Stimulated activated naive B cell treated with anti-CD40 and anti-IgM and Interleukin-4, amounts not matched to agents 10 μg/mL and 1 μg/mL and 100 μg/mL, for 72 hours (primary cell): ENCODE results near the gene WWOX.

Experiments
- ATAC-seq, 2 donors: fragments of 150-1000 bp; cut with Tn5 transposase; replicated peaks; 2 replicates each; pipeline ENCODE4 v1.10.0; 2021; ENCODE audit warnings: moderate library complexity in 1 of 2
- DNase-seq: peaks from one replicate; pipeline ENCODE4 v3.0.0; 2021
- H3K27ac Mint-ChIP-seq: one replicate; pipeline ENCODE4 v1.8.0; 2022; ENCODE audit warnings: mild to moderate bottlenecking, mixed read lengths
- H3K27me3 Mint-ChIP-seq, 2 donors: one replicate each; pipeline ENCODE4 v1.8.0; 2022; ENCODE audit warnings: mixed read lengths in 2 of 2
- H3K36me3 Mint-ChIP-seq, 2 donors: one replicate each; pipeline ENCODE4 v1.8.0; 2022; ENCODE audit warnings: mixed read lengths in 2 of 2, mild to moderate bottlenecking in 1 of 2
- H3K4me1 Mint-ChIP-seq, 2 donors: one replicate each; pipeline ENCODE4 v1.8.0; 2022; ENCODE audit warnings: mixed read lengths in 2 of 2, mild to moderate bottlenecking in 1 of 2
- H3K4me3 Mint-ChIP-seq, 2 donors: one replicate each; pipeline ENCODE4 v1.8.0; 2022; ENCODE audit warnings: mild to moderate bottlenecking in 2 of 2, mixed read lengths in 2 of 2, moderate library complexity in 1 of 2
- H3K9me3 Mint-ChIP-seq, 2 donors: one replicate each; pipeline ENCODE4 v1.8.0; 2022; ENCODE audit warnings: mixed read lengths in 2 of 2, mild to moderate bottlenecking in 1 of 2

The WWOX gene

DNA sequence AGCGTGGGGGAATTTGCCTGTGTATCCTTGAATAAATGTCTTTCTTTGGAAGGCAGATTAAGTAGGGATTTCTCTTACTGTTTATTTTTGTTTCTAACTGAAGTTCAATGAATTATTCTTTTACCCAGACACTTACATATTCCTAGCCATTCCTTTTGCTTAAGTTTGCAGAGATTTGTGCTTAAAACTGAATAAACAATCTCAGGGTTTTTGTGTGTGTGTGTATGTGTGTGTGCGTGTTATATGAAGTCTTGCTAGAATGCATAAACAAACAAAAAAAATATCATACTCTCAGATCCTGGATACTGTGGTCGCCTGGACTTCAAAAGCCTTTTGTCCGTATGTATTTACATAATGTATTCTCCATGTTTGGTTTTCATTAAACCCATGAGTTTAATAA, 828.3 kb downstream of the WWOX start:
- Mint-ChIP-seq H3K4me3 (no peak overlapping the region), H3K27ac (no peak overlapping the region)

DNA sequence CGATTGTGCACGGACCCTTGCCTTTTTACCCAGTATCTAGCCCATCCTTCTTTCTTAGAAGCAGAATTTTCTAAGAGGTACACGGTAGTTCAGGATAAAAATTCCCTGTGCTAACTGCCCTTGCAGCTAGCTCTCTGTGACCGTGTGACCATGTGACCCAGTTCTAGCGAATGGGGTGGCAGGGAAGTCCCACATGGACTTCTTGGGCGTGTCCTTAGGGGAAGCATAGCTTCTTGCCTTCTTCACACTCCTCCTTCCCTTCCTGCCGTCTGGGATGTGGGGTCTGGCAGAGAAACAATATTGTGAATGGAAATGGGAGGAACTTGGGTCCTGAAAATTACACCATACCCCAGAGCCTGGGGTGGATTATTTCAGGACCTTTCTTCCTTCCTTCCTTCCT, 830.4 kb downstream of the WWOX start:
- H3K4me3 Mint-ChIP-seq, result no peak overlapping the region
- ATAC-seq (no peak), DNase-seq (no peak)
- no peaks in the 10 kb centered on the region for H3K9me3 Mint-ChIP-seq
- peaks cover 1 to 3% of the 10 kb centered on the region in 2 donors for H3K4me1 Mint-ChIP-seq
- H3K27me3 Mint-ChIP-seq, result peaks cover 0 to 5% of the 10 kb centered on the region in 2 donors
- peaks cover 0 to 20% of the 10 kb centered on the region in 2 donors for H3K36me3 Mint-ChIP-seq
- H3K27ac Mint-ChIP-seq, result no peak overlapping the region

More for the DNA sequence above, 828.3 kb downstream of the WWOX start:
- H3K4me1 Mint-ChIP-seq, result peaks cover 0 to 1% of the 10 kb centered on the region in 2 donors
- peaks cover 3 to 19% of the 10 kb centered on the region in 2 donors for H3K36me3 Mint-ChIP-seq
- peaks cover 3 to 4% of the 10 kb centered on the region in 2 donors for H3K9me3 Mint-ChIP-seq
- H3K27me3 Mint-ChIP-seq, result peaks cover 0 to 5% of the 10 kb centered on the region in 2 donors
- no peak for DNase-seq
- ATAC-seq, result no peak

DNA sequence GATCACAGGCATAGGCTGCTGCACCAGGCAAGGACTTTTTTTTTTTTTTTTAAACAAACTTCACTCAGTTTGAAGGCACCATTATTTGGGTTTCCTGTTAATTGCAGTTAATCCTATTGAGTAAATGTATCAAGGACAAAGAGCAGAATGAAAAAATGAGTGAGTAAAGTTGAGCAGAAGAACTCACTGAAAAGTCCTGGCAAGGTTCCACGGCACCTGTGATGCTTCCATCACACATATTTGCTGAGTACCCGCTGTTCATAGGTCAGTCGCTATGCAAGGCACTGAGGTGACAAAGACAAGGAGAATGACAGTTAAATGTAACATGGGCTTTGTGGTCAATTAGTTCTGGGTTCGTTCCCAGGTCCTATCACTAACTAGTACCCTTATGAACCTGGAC, 831.1 kb downstream of the WWOX start:
- Mint-ChIP-seq H3K27ac (no peak overlapping the region), H3K27me3 (peaks cover 0 to 4% of the 10 kb centered on the region in 2 donors), H3K4me3 (no peak overlapping the region), H3K4me1 (peaks cover under 1 to 5% of the 10 kb centered on the region in 2 donors), H3K36me3 (peaks cover 0 to 19% of the 10 kb centered on the region in 2 donors), H3K9me3 (no peaks in the 10 kb centered on the region)
- no peak for ATAC-seq
- no peak for DNase-seq

DNA sequence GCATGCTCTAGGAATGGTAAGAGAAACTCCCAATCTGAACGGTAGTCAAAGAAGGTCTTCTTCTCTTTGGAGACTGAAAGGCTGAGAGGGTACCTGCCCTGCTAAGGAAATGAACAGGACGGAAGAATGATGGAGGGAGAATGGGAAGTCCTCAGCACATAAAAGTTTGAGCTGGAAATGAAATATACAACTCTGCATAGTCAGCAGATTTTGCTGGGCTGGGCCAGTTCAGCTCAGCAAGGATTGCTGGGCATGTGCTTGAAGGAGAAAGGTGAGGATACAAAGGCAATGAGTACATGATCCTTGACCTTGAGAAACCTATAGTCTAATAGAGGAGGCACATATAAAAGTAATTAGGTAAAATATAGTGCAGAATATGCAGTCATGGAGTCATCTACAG, 831.8 kb downstream of the WWOX start:
- Mint-ChIP-seq H3K4me3 (no peak overlapping the region), H3K36me3 (peaks cover 0 to 17% of the 10 kb centered on the region in 2 donors), H3K27ac (no peak overlapping the region), H3K9me3 (no peaks in the 10 kb centered on the region), H3K27me3 (no peaks in the 10 kb centered on the region), H3K4me1 (peaks cover 0 to 5% of the 10 kb centered on the region in 2 donors)
- DNase-seq, result no peak
- ATAC-seq, result no peak

DNA sequence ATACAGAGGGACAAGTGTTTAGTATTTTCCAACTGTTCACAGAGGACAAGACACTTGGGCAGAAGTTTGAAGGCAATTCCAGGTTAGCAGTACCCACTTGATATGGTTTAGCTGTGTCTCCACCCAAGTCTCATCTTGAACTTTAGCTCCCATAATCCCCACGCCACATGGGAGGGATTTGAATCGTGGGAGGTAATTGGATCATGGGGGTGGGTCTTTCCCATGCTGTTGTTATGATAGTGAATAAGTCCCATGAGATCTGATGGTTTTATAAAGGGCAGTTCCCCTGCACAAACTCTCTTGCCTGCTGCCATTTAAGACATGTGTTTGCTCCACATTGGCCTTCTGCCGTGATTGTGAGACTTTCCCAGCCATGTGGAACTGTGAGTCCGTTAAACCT, 832.2 kb downstream of the WWOX start:
- H3K27ac Mint-ChIP-seq, result no peak overlapping the region
- no peak for ATAC-seq

DNA sequence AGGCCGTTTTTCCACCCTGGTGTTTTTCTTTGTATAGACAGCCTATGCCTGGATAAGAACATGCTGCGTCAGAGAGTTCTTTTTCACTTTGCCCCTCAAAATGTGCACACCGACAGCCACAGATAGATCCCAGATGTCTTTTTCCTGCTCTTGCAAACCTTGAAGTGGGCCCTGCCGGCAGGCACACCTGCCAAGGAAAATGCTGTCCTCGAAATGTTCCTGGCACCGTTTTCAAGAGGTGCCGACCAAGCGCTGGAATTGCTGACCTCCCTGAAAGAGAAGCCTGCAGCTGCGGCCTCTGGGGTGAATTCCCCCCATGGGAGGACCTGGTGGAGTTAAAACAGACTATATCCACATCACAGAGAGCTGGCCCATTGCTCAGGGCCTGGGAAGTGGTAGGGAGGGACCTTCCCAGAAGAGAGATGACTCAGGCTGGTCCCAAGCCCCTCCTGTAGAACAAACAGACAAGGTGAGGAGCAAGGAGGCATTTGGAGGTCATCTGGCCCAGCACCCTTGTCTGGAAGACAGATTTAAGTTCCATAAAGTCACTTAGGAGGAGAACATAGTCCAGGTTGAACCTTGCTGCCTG, 833.0 kb downstream of the WWOX start:
- no peak overlapping the region for H3K27ac Mint-ChIP-seq
- H3K4me1 Mint-ChIP-seq, result peaks cover 0 to 5% of the 10 kb centered on the region in 2 donors
- no peaks in the 10 kb centered on the region for H3K9me3 Mint-ChIP-seq
- H3K27me3 Mint-ChIP-seq, result no peaks in the 10 kb centered on the region
- H3K4me3 Mint-ChIP-seq, result no peak overlapping the region
- ATAC-seq (no peak), DNase-seq (no peak)
- peaks cover 0 to 14% of the 10 kb centered on the region in 2 donors for H3K36me3 Mint-ChIP-seq

More for the DNA sequence above, 832.2 kb downstream of the WWOX start:
- no peak overlapping the region for H3K4me3 Mint-ChIP-seq
- no peaks in the 10 kb centered on the region for H3K9me3 Mint-ChIP-seq
- H3K36me3 Mint-ChIP-seq, result peaks cover 0 to 14% of the 10 kb centered on the region in 2 donors
- peaks cover 0 to 5% of the 10 kb centered on the region in 2 donors for H3K4me1 Mint-ChIP-seq
- H3K27me3 Mint-ChIP-seq, result no peaks in the 10 kb centered on the region
- no peak for DNase-seq

DNA sequence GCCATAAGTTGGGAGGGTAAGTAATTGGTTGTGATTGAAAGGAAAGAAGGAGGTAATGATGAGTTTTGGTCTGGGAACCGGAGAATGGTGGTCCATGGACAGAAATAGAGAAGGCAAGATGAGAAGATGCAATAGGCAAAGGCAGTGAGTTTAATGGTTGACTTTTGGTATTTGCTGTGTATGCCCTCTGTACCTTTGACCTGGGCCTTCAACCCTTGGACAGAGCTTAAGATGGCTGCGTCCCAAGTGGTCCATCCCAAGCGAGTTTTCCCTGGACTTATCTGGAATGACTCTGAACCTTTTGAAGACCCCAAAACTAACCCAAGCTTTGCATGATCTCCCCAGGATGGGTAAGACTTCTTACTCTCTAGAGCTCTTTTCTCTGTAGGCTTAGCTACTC, 836.6 kb downstream of the WWOX start:
- Mint-ChIP-seq H3K9me3 (peaks cover 0 to 2% of the 10 kb centered on the region in 2 donors), H3K27ac (no peak overlapping the region), H3K4me1 (peaks cover 5 to 26% of the 10 kb centered on the region in 2 donors), H3K36me3 (peaks cover 8 to 17% of the 10 kb centered on the region in 2 donors), H3K27me3 (peaks cover 0 to 9% of the 10 kb centered on the region in 2 donors), H3K4me3 (no peak overlapping the region)
- ATAC-seq, result no peak
- no peak for DNase-seq

DNA sequence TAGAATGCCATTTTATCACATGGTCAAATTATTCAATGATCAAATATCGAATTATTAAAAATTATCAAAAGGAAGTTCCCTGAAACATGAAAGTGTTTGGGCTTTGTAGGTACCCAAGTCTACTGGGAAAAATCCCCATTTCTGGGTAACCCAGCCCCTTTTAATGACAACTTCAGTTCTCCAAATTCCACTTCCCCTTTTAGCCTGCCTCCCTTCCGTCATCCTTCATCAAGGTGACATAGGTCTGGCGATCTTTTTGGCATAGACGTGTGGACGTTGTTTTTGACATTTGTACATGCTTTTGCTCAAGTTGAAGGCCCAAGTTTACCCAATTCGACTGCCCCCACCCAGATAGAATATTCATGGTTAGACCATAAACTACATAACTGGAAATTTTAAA, 840.1 kb downstream of the WWOX start:
- H3K36me3 Mint-ChIP-seq, result peaks cover 12% of the 10 kb centered on the region in 2 donors
- H3K4me1 Mint-ChIP-seq, result peaks cover 13 to 42% of the 10 kb centered on the region in 2 donors
- peak; percentile 51 for DNase-seq
- peaks cover 0 to 2% of the 10 kb centered on the region in 2 donors for H3K9me3 Mint-ChIP-seq
- ATAC-seq, result peak; percentile 91 to 96
- H3K27me3 Mint-ChIP-seq, result peaks cover 0 to 27% of the 10 kb centered on the region in 2 donors
- peak overlapping the region; percentile 38 for H3K27ac Mint-ChIP-seq
- no peak overlapping the region for H3K4me3 Mint-ChIP-seq

DNA sequence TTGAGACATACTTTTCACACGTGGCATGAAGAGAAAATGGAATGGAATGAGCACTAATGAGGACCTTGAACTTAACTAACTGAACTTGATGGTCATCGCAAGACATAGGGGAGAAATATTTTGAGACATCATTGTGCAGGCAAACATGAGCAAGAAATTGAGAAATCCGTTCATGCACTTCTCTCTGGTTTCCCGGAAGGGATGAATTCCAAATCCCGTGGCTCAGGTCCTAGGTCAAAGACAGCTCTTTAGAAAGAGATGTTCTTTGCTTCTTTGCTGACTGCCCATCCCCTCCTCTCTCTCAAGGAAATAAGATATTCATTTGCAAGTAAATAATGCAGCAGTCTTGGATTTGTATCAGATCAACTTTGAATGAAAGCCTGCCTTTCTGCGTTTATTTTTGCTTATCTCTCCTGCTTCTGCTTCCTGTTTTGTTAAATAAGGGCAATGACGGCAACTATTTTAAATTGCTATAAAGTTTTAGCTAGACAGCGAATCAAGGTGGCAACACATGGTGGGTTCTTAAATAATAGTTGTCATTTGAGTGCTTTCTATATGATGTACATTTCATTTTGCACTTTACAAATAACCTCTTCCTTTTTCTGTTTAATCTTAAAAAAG, 843.3 kb downstream of the WWOX start:
- ATAC-seq (no peak), DNase-seq (no peak)
- no peak overlapping the region for H3K27ac Mint-ChIP-seq
- peaks cover 9 to 15% of the 10 kb centered on the region in 2 donors for H3K36me3 Mint-ChIP-seq
- peaks cover 13 to 48% of the 10 kb centered on the region in 2 donors for H3K4me1 Mint-ChIP-seq
- H3K27me3 Mint-ChIP-seq, result peaks cover 0 to 40% of the 10 kb centered on the region in 2 donors
- H3K9me3 Mint-ChIP-seq, result peaks cover 0 to 2% of the 10 kb centered on the region in 2 donors
- H3K4me3 Mint-ChIP-seq, result no peak overlapping the region

DNA sequence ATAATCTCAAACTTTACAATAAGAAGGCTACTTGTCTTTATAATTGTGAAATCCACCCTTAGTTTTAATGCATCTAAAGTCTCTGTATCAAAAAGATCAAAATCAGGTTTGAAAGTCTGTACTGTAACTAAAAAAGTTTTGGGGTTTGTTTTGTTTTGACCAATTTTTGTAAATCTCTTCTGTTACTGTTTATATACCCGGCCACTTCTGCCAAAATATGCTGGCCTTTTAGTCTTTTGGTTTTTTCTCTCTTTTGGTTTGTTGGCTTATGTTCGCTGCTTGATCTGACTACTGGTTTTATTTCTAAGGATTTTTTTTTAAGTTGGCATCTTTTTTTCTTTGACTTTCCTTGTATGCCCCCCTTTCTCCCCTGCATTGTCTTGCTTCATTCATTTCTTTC, 845.9 kb downstream of the WWOX start:
- Mint-ChIP-seq H3K27ac (no peak overlapping the region), H3K27me3 (peaks cover 0 to 39% of the 10 kb centered on the region in 2 donors), H3K4me1 (peaks cover 10 to 31% of the 10 kb centered on the region in 2 donors), H3K36me3 (peaks cover 13 to 17% of the 10 kb centered on the region in 2 donors), H3K9me3 (peaks cover 4 to 6% of the 10 kb centered on the region in 2 donors), H3K4me3 (no peak overlapping the region)
- ATAC-seq (no peak), DNase-seq (no peak)

DNA sequence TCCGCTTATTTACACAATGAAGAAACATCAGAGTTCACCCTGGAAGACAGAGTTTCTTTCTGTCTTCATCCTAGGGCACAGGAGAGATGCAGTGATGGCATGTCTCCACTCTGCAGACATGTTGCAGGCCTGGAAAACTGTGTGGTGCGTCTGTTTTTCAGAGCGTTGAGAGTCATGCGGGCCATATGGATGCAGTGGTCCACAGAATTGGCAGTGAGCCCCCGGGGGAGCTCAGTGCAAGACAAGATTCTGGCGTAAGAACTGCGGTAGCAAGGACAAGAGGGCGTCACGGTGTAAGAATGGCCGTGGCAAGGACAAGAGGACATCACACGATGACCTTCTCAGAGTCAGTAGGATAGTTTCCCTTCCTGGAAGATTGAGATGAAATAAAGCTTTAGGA, 847.1 kb downstream of the WWOX start:
- Mint-ChIP-seq H3K36me3 (peaks cover 13% of the 10 kb centered on the region in 2 donors), H3K27ac (no peak overlapping the region), H3K9me3 (peaks cover 3 to 4% of the 10 kb centered on the region in 2 donors), H3K4me1 (peaks cover 10 to 27% of the 10 kb centered on the region in 2 donors), H3K4me3 (no peak overlapping the region), H3K27me3 (peaks cover 0 to 33% of the 10 kb centered on the region in 2 donors)
- ATAC-seq (no peak), DNase-seq (no peak)

DNA sequence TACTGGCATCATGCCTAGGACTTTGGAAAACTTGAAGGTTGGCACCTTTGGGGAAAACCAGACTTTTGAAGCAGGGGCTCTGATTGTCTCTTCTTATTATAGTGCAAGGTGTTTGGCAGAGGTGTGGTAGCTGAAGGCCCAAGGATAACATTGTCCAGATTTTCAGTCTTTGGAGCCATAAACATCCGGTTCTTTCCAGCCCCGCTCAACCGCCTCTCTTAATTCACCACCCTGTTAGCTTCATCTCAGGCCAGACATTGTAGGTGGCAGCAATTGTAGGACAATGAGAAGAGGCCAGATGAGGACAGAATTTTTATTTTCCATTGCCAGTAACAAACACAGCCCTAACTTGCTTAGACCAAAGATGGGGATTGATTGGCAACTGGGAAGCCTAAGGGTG, 851.3 kb downstream of the WWOX start:
- DNase-seq (no peak), ATAC-seq (no peak)
- Mint-ChIP-seq H3K36me3 (peaks cover 9 to 11% of the 10 kb centered on the region in 2 donors), H3K4me3 (no peak overlapping the region), H3K27me3 (peaks cover 5 to 35% of the 10 kb centered on the region in 2 donors), H3K4me1 (peaks cover 0 to 5% of the 10 kb centered on the region in 2 donors), H3K9me3 (peaks cover 3 to 4% of the 10 kb centered on the region in 2 donors), H3K27ac (no peak overlapping the region)

DNA sequence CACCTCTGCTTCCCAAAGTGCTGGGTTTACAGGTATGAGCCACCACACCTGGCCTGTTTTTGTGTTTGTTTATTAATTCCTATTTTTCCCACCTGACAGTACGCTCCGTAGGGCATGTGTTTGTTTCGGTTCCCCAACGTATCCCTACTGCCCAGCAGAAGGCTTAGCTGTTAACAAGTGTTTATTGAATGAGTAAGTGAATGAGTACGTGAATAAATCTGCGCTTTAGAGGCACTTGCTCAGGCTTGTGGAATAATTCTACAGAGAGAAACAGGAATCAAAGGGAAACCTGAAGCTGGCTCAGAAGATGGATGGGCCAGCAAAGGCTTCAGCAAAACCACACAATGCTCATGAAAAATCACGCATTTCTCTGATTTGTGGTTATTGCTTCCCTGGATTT, 853.2 kb downstream of the WWOX start:
- Mint-ChIP-seq H3K27ac (no peak overlapping the region), H3K9me3 (peaks cover 3 to 4% of the 10 kb centered on the region in 2 donors), H3K4me1 (peaks cover 0 to 8% of the 10 kb centered on the region in 2 donors), H3K36me3 (peaks cover 8% of the 10 kb centered on the region in 2 donors), H3K4me3 (no peak overlapping the region), H3K27me3 (peaks cover 5 to 31% of the 10 kb centered on the region in 2 donors)
- DNase-seq, result no peak
- no peak for ATAC-seq

DNA sequence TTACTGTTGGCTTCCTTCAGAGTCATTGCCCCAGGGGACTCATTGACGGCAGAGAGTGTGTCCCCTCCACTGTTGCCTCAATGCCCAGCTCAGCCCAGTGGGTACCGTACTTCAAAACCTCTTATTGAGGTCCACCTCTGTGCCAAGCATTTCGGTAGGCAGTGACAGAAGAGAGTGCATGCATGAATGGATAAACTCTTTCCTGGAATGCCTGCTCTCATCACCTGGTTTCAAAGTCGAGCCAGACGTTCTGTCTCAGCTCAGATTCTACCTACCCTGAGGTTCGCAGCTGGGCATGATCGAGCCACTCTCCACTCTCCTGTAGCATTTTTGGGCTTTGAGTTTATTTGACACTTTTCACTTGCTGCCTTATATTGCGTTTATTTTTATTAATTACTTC, 854.1 kb downstream of the WWOX start:
- H3K4me3 Mint-ChIP-seq, result no peak overlapping the region
- ATAC-seq (no peak), DNase-seq (no peak)
- peaks cover 2 to 3% of the 10 kb centered on the region in 2 donors for H3K9me3 Mint-ChIP-seq
- peaks cover 9 to 37% of the 10 kb centered on the region in 2 donors for H3K27me3 Mint-ChIP-seq
- peaks cover 0 to 11% of the 10 kb centered on the region in 2 donors for H3K4me1 Mint-ChIP-seq
- peaks cover 2 to 4% of the 10 kb centered on the region in 2 donors for H3K36me3 Mint-ChIP-seq
- H3K27ac Mint-ChIP-seq, result no peak overlapping the region

DNA sequence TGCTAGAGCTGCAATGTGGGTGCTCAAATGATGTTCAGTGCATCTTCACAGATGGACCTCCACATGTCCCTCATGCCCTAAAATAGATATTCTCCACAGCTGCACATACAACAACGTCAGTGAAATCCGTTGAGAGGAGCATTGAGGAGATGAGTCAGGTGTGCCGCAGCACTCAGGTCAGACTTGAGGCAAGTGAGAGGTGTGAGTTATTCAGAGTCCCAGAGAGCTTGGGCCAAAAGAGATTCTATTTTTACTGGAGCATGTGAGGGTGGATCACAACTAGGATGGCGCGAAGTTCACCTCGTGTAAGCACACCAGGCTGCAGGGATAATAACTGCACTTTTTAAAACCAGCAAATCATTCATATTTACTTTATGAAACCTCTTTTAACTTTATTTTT, 855.8 kb downstream of the WWOX start:
- DNase-seq, result no peak
- Mint-ChIP-seq H3K9me3 (peaks cover 1 to 4% of the 10 kb centered on the region in 2 donors), H3K4me3 (no peak overlapping the region), H3K27me3 (peaks cover 9 to 42% of the 10 kb centered on the region in 2 donors), H3K27ac (no peak overlapping the region), H3K36me3 (peaks cover 3 to 4% of the 10 kb centered on the region in 2 donors), H3K4me1 (peaks cover 8 to 15% of the 10 kb centered on the region in 2 donors)
- no peak for ATAC-seq
